ENCODE data around the gene C2CD4B.

Gene C2CD4B

GRCh38 chr15:62183130-62183529, 18.0 kb upstream of the C2CD4B start:
- Histone ChIP-seq H3K36me3 (ENCODE audit: low read length) (no peaks in the 10 kb centered on the region), H3K9me3 (ENCODE audit: insufficient read depth, low read length) (no peaks in the 10 kb centered on the region; the same call in 1 of the 2 replicates), H3K9me2 (replicated peaks; ENCODE audit: insufficient read depth, low read length) (no peaks in the 10 kb centered on the region), H3K4me3 (ENCODE audit: insufficient read depth, low read length, poor library complexity, severe bottlenecking) (no peak overlapping the region), H4K20me1 (ENCODE audit: low read depth, low read length) (no peaks in the 10 kb centered on the region), H3K27me3 (ENCODE audit: low read length) (no peaks in the 10 kb centered on the region), H3K4me2 (ENCODE audit: low read depth, low read length, poor library complexity, severe bottlenecking) (no peak overlapping the region), H3K79me2 (ENCODE audit: insufficient read depth, low read length) (no peaks in the 10 kb centered on the region), H3K27ac (ENCODE audit: low read depth, low read length) (no peak overlapping the region), H3K9ac (ENCODE audit: low read length) (no peak overlapping the region), H3F3A (ENCODE audit: insufficient read depth) (no peaks in the 10 kb centered on the region), H2AFZ (ENCODE audit: low read depth, low read length, severe bottlenecking) (no peak overlapping the region)
- TF ChIP-seq EZH2phosphoT487 (conservative IDR thresholded peaks at IDR 0.05; ENCODE audit: low read length) = no peak
- TF ChIP-seq, protein P1, sequence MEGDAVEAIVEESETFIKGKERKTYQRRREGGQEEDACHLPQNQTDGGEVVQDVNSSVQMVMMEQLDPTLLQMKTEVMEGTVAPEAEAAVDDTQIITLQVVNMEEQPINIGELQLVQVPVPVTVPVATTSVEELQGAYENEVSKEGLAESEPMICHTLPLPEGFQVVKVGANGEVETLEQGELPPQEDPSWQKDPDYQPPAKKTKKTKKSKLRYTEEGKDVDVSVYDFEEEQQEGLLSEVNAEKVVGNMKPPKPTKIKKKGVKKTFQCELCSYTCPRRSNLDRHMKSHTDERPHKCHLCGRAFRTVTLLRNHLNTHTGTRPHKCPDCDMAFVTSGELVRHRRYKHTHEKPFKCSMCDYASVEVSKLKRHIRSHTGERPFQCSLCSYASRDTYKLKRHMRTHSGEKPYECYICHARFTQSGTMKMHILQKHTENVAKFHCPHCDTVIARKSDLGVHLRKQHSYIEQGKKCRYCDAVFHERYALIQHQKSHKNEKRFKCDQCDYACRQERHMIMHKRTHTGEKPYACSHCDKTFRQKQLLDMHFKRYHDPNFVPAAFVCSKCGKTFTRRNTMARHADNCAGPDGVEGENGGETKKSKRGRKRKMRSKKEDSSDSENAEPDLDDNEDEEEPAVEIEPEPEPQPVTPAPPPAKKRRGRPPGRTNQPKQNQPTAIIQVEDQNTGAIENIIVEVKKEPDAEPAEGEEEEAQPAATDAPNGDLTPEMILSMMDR (IDR thresholded peaks at IDR 0.05; ENCODE audit: insufficient read depth, low read length, poor library complexity, severe bottlenecking) = no peak

DNA sequence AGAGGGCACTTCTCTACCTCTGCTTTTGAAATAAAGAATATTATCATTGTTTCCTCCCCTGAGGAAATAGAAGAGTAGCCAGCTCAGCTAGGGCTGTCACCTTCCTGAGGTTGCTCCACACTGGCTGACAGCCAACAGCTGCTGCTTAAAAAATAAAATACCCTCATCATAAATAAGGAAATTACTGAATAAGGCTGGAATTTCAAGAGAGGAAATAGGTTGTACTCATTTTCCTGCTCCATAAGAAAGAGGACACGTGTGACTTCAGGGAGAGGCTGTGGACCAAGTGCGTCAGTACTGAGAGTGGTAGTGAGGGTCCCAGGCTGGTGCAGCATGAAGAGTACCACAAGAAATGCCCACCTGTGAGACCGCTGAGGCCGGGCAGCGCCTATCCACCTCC, 8.1 kb upstream of the C2CD4B start:
- no peaks in the 10 kb centered on the region for H3K36me3 ChIP-seq (ENCODE audit: low read length)
- H4K20me1 ChIP-seq (ENCODE audit: low read depth, low read length) = no peaks in the 10 kb centered on the region
- no peak overlapping the region for H3K27ac ChIP-seq (ENCODE audit: low read depth, low read length)
- H3K9me2 ChIP-seq (replicated peaks; ENCODE audit: insufficient read depth, low read length) = no peaks in the 10 kb centered on the region
- H2AFZ ChIP-seq (ENCODE audit: low read depth, low read length, severe bottlenecking) = no peak overlapping the region
- H3K4me2 ChIP-seq (ENCODE audit: low read depth, low read length, poor library complexity, severe bottlenecking) = no peak overlapping the region
- no peak overlapping the region for H3K4me3 ChIP-seq (ENCODE audit: insufficient read depth, low read length, poor library complexity, severe bottlenecking)
- H3K27me3 ChIP-seq (ENCODE audit: low read length) = no peaks in the 10 kb centered on the region
- no peaks in the 10 kb centered on the region for H3F3A ChIP-seq (ENCODE audit: insufficient read depth)
- TF ChIP-seq, protein P1 (IDR thresholded peaks at IDR 0.05; ENCODE audit: insufficient read depth, low read length, poor library complexity, severe bottlenecking) = no peak
- no peak for TF ChIP-seq EZH2phosphoT487 (conservative IDR thresholded peaks at IDR 0.05; ENCODE audit: low read length)
- no peak overlapping the region for H3K9ac ChIP-seq (ENCODE audit: low read length)
- H3K9me3 ChIP-seq (ENCODE audit: insufficient read depth, low read length) = no peaks in the 10 kb centered on the region
- H3K79me2 ChIP-seq (ENCODE audit: insufficient read depth, low read length) = no peaks in the 10 kb centered on the region

GRCh38 chr15:62171882-62172281, 6.8 kb upstream of the C2CD4B start:
- Histone ChIP-seq H3K79me2 (ENCODE audit: insufficient read depth, low read length) (no peaks in the 10 kb centered on the region), H3K4me3 (ENCODE audit: insufficient read depth, low read length, poor library complexity, severe bottlenecking) (no peak overlapping the region), H3K9ac (ENCODE audit: low read length) (no peak overlapping the region), H3K9me3 (ENCODE audit: insufficient read depth, low read length) (no peaks in the 10 kb centered on the region), H4K20me1 (ENCODE audit: low read depth, low read length) (no peaks in the 10 kb centered on the region), H3K9me2 (replicated peaks; ENCODE audit: insufficient read depth, low read length) (no peaks in the 10 kb centered on the region), H3F3A (ENCODE audit: insufficient read depth) (no peaks in the 10 kb centered on the region), H3K27me3 (ENCODE audit: low read length) (no peaks in the 10 kb centered on the region), H3K27ac (ENCODE audit: low read depth, low read length) (no peak overlapping the region), H3K4me2 (ENCODE audit: low read depth, low read length, poor library complexity, severe bottlenecking) (no peak overlapping the region), H3K36me3 (ENCODE audit: low read length) (no peaks in the 10 kb centered on the region), H2AFZ (ENCODE audit: low read depth, low read length, severe bottlenecking) (no peak overlapping the region)
- TF ChIP-seq EZH2phosphoT487 (conservative IDR thresholded peaks at IDR 0.05; ENCODE audit: low read length) = no peak
- TF ChIP-seq, protein P1 (IDR thresholded peaks at IDR 0.05; ENCODE audit: insufficient read depth, low read length, poor library complexity, severe bottlenecking) = no peak
